Suppressor macrophage treated with lipopolysaccharide for 1 hour (primary cell): ENCODE results near the gene GHITM.
A peak's percentile ranks its signal among the peaks of the same experiment; 100 is the strongest.
"Not testable (repeated sequence)": the region's sequence is repeated elsewhere in the genome, so short reads cannot be mapped to it uniquely, and the experiment has no call there.

ENCODE experiments used
- DNase-seq, 3 donors: peaks; one replicate each; pipeline ENCODE4 v3.0.0-alpha.2; 2020 to 2022

GHITM gene

DNA sequence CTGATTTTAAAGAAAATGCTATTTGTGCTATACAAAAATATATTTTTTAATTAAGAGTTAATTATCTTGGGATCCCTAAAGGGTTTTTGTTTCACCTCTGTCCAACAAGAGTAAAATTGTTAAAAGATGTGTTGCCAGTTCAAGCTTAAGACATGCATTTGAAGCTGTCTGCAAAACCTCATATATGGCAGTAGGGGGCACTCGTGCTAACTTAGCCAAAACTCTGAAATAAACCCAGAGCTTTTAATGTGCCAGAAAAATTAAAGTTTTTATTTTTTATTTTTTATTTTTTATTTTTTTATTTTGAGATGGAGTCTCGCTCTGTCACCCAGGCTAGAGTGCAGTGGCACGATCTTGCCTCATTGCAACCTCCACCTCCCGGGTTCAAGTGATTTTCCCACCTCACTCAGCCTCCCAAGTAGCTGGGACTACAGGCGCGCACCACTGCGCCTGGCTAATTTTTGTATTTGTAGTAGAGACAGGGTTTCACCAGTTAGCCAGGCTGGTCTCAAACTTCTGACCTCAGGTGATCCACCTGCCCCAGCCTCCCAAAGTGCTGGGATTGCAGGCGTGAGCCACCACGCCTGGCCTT lies 8.8 kb downstream of the GHITM start:
- peak; percentile 60 to 67 (median 60) for DNase-seq

GRCh38 chr10:84149854-84150253 lies 10.5 kb downstream of the GHITM start:
- DNase-seq, result no peak

DNA sequence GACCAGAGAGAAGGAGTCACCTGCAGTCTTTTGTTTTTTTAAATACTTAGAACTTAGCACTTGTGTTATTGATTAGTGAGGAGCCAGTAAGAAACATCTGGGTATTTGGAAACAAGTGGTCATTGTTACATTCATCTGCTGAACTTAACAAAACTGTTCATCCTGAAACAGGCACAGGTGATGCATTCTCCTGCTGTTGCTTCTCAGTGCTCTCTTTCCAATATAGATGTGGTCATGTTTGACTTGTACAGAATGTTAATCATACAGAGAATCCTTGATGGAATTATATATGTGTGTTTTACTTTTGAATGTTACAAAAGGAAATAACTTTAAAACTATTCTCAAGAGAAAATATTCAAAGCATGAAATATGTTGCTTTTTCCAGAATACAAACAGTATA lies 13.5 kb downstream of the GHITM start:
- no peak for DNase-seq

GRCh38 chr10:84155521-84155920 lies 16.2 kb downstream of the GHITM start:
- no peak for DNase-seq

- DNase-seq, result no peak
Observed at GRCh38 chr10:84156009-84156408, 16.7 kb downstream of the GHITM start.

GRCh38 chr10:84156768-84157167 lies 17.5 kb downstream of the GHITM start:
- DNase-seq, result peak; percentile 80 to 84 (median 80)

- DNase-seq, result no peak
Observed at GRCh38 chr10:84158061-84158460, 18.8 kb downstream of the GHITM start.

DNA sequence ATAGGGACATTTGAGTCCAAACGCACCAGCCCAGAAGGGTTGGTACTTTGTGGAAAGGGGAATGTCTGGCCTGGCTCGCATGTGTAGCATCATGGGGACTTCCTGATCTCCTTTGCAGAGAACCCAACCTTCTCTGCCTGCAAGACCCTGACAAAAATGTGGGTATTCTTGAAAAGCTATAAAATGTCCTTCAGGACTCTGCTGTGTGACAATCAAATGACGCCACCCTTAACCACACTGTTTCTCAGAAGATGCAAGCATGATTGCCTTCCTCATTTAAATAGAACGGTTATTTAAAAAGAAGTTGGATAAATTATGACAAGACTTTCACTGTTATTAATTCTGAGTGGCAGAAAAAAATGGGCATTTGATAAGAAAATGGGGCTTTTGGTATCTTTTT lies 19.2 kb downstream of the GHITM start:
- no peak for DNase-seq

DNA sequence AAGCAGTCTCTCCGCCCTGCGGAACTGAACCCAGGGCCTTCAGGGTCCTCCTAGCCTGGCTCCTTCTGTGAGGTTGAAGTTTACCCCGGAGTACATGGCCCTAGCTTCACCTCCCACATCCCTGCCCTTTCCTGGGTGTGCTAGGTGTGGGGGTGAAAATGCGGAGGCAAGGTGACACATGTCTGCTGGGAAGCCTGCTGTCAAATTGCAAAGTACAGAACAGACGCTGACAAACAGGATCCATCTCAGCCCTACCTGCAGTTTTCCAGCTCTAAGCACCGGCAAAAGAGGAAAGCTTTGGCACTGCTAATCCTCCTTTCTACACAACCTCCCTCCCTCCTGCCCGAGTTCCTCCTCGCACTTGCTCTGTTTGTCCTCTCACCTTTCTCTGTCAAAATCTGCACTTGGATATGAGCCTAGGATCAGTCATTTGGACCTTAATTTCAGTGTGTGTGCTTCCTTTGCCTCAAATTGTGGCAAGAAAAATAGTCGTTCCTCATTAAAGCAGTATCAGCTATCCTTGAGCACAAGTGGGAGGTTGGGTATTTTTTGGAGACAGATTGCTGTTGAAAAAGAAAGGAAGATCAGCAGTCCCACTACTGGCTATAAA lies 19.9 kb downstream of the GHITM start:
- DNase-seq, result no peak

- DNase-seq, result no peak
Observed at GRCh38 chr10:84160663-84161362, 21.5 kb downstream of the GHITM start.

DNA sequence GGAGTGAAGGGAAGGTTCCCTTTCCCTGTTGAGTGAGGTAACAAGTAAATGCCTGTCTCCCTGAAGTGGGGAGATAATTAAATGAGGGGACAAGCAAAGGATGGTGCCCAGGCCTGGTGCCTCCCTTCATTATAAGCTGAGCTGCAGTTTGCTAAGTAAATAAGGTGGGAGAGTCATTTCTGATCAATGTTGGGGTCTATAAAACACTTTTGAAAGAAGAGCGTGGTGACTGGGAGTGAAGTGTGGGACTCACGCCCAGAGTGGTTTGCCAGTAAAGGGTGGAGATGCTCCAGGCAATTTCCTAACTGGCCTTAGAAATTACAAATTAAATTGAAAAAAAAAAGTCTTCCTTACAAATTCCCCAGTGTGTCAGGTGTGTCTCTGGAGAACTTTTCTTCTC lies 24.7 kb downstream of the GHITM start:
- DNase-seq, result no peak

- DNase-seq, result no peak
Observed at GRCh38 chr10:84164442-84164841, 25.1 kb downstream of the GHITM start.

DNA sequence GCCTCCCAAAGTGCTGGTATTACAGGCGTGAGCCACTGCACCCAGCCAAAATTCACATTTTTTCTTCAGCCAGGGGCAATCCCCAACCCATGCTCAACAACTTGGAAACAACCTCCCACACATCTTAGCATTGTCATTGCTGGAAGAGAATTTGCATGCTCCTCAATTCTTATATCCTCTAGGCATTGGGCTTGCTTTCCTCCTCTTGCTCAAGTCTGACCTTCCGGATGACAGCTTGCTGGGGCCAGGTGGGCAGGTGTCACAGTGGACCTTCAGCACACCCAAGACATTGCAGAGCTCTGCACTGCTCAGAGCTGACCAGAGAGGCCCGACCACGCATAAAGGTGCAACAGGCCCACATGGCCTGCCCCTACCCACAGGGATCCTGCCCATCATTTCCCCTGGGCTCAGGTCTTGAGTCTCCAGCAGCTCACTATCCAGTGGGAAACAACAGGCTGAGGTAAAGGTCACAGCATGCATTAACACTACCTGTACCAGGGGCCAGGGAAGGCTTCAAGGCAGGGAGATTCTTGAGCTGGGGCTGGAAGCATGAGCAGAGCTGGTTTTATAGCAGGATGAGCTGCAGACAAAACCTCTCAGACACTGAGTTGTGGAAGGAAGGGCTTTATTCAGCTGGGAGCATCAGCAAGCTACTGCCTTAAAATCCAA lies 27.4 kb downstream of the GHITM start:
- peak; percentile 14 to 33 (median 23) for DNase-seq

DNA sequence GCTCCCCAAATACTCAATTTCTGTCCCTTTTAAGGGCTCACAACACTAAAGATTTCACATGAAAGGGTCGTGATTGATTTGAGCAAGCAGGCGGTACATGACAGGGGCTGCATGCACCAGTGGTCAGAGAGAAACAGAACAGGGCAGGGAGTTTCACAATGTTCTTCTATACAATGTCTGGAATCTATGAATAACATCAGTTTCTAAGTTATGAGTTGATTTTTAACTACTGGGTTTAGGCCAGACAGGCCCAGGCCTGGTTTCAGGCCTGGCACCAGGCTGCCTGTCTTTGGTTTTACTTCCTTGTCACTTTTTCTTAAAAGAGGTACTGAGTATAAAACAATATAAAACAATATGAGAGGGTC lies 28.0 kb downstream of the GHITM start:
- not testable (repeated sequence) for DNase-seq

DNA sequence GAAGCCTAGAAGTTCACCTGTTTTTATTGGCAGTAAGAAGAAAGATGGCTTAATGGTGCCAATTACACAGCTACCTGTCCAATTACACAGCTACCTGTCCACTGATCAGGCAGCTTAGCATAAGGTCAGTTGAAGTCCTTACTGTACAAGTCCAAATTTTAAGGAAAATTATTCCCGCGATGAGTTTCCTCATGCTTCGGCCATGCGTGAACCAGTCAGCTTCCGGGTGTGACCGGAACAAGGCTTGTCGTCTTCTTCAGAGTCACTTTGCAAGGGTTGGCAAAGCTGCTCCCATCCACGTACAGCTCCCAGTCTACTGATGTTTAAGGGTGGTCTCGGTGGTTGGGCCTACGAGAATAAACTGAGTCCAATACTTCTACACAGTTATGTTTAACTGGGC lies 29.1 kb downstream of the GHITM start:
- DNase-seq, result not testable (repeated sequence)

DNA sequence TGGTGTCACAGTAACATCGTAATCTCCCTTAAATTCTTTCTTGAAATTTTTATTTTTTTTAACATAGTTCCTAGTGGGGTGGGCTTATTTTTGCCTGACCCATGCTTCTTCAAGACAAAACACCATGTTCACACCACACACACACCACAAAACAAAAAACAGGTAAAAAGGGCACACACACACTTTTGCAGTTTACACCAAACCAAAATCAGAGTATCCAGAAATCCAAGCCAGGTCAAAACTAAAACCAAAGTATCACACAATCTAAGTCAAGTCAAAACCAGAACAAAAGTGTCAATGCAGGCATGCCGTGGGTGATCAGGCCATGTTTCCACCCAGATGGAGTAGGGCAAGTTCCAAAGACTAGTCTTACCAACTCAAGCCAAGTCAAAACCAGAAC lies 31.9 kb downstream of the GHITM start:
- DNase-seq, result not testable (repeated sequence)

DNA sequence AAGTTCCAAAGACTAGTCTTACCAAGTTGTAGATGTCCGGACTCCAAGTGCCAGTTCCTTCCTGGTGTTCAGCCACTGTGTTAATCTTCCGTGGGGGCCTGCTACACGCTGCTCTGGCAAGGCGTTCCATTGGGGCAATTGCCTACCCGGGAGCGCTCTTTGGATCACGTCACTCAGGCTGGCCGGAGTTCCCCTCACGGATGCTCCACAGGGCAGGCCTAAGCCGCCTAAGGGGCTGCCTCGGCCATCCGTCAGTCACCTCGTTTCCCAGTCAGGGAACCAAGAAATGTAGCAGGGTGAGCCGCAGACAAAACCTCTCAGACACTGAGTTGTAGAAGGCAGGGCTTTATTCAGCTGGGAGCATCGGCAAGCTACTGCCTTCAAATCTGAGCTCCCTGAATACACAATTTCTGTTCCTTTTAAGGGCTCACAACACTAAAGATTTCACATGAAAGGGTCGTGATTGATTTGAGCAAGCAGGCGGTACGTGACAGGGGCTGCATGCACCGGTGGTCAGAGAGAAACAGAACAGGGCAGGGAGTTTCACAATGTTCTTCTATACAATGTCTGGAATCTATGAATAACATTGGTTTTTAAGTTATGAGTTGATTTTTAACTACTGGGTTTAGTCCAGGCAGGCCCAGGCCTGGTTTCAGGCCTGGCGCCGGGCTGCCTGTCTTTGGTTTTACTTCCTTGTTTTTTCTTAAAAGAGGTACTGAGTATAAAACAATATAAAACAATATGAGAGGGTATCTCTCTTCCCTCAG lies 32.6 kb downstream of the GHITM start:
- not testable (repeated sequence) for DNase-seq

- no peak for DNase-seq
Observed at GRCh38 chr10:84172467-84173356, 33.4 kb downstream of the GHITM start.

DNA sequence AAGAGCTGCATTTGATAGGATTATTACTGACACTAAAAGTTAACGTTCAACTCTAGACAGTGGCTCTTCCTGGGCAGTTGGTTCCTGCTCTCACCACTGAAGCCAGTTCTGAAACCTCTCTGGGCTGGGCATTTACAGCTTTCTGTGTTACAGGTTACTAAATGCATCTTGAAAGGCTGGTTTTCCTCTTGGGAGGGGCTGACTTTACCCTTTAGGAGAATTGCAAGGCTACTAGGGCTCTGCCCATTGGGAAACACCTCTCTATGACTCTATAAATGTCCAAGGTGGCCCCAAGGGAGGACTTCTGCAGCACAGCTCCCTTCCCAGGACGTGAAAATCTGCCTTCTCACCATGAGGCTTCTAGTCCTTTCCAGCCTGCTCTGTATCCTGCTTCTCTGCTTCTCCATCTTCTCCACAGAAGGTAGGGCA lies 34.2 kb downstream of the GHITM start, which contains the start of gene GPR15LG:
TSS of gene GPR15LG (plus strand) at position 301 of the 429 bp plus-strand sequence. CDS start at position 352, 51 bp downstream.
- DNase-seq, result no peak

DNA sequence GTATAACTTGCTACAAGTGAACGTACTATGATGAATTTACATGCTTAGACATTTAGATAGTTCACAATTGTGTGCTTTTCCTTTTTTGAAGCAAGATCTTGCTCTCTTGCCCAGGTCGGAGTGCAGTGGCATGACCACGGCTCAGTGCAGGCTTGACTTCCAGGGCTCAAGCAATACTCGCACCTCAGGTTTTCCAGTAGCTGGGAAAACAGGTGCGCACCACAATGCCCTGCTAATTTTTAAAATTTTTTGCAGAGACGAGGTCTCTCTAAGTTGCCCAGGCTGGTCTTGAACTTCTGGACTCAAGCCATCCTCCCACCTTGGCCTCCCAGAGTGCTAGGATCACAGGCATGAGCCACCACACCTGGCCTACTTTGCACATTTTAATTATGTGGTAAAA lies 36.1 kb downstream of the GHITM start:
- no peak for DNase-seq

GRCh38 chr10:84176351-84176750 lies 37.0 kb downstream of the GHITM start:
- no peak for DNase-seq
